HepG2 (cell line): ENCODE data around the gene TPO. TPM values are rescaled to one million over a fixed set of nuclear protein-coding genes. Genes with fewer than 3 reads are reported as not detected.

Source experiments
- ATAC-seq: fragments of 200-7000 bp; cut with Tn5 transposase; 3 replicates; pipeline ENCODE4 v1.9.1; 2020; ENCODE audit warnings: mild to moderate bottlenecking, moderate library complexity
- BruUV-seq: library from RNA; stranded (reverse); fragments of 400-500 nt; replicated peaks from 2 replicates; lab custom pipeline; 2021; lab: Mats Ljungman, UMichigan
- CTCF ChIA-PET: fragments of 300-600 bp; formaldehyde crosslinking; extraction: SDS; loops from one replicate; lab custom pipeline; 2021; ENCODE audit warnings: low total read pairs, inconsistent platforms, low intra/inter-chr PET ratio; lab: Yijun Ruan, JAX
- POLR2A ChIA-PET: fragments of 350-600 bp; sonication (Branson Sonifier 250); formaldehyde crosslinking; loops from one replicate; lab custom pipeline; 2020; ENCODE audit warnings: antibody characterized with exemption, inconsistent platforms; lab: Yijun Ruan, JAX
- DNase-seq: peaks from one replicate; pipeline ENCODE4 v3.0.0-alpha.2; 2015; ENCODE audit warnings: low spot score
- FAIRE-seq: peaks from 3 replicates; lab custom pipeline; 2011; peaks lifted over from hg19 to GRCh38; lab: Jason Lieb, UNC
- H2AFZ ChIP-seq: one replicate; pipeline ENCODE4 v1.6.1; 2011; ENCODE audit warnings: low read length, inconsistent platforms
- H3K27ac ChIP-seq: fragments of 300-600 bp; 3 replicates; pipeline ENCODE4 v1.8.0; 2011; ENCODE audit warnings: mixed run types, mild to moderate bottlenecking, mixed read lengths, low read length, inconsistent platforms; ENCODE audit not compliant: insufficient read depth; ENCODE audit errors: extremely low read length
- H3K27me3 ChIP-seq, 2 experiments: fragments of 200-600 bp in 1 of 2; 2 replicates in 1 of 2; 3 replicates in 1 of 2; pipeline versions ENCODE4 v1.6.0 to v1.8.0; 2011; ENCODE audit warnings: low read length in 2 of 2, mild to moderate bottlenecking in 2 of 2, moderate library complexity in 2 of 2, inconsistent platforms in 1 of 2; ENCODE audit not compliant: insufficient read depth in 2 of 2, control insufficient read depth in 1 of 2
- H3K36me3 ChIP-seq, 2 experiments: fragments of 200-600 bp in 1 of 2; replicated peaks in 1 of 2; 2 replicates in 1 of 2; 3 replicates in 1 of 2; pipeline versions ENCODE4 v1.5.1 to v1.8.0; 2011; ENCODE audit warnings: low read length in 2 of 2, inconsistent platforms in 1 of 2; ENCODE audit not compliant: insufficient read depth in 2 of 2, control insufficient read depth in 1 of 2
- H3K4me1 ChIP-seq: 2 replicates; pipeline ENCODE4 v1.5.1; 2012; ENCODE audit warnings: low read length, inconsistent platforms; ENCODE audit not compliant: insufficient read depth
- H3K4me2 ChIP-seq: 2 replicates; pipeline ENCODE4 v1.6.0; 2011; ENCODE audit warnings: low read depth, low read length, inconsistent platforms
- H3K4me3 ChIP-seq, 3 experiments: fragments of 200-600 bp in 1 of 3; sonication (generic), shearing (Covaris generic) in 1 of 3; replicated peaks in 1 of 3; 2 replicates each; pipeline ENCODE4 v1.5.1; 2011 to 2016; ENCODE audit warnings: low read length in 3 of 3, inconsistent platforms in 2 of 3, low read depth in 2 of 3, mild to moderate bottlenecking in 2 of 3, control low read depth in 1 of 3, mixed read lengths in 1 of 3; ENCODE audit not compliant: insufficient read depth in 1 of 3
- H3K79me2 ChIP-seq: one replicate; pipeline ENCODE4 v1.6.1; 2011; ENCODE audit warnings: low read length, inconsistent platforms; ENCODE audit not compliant: insufficient read depth
- H3K9ac ChIP-seq: 2 replicates; pipeline ENCODE4 v1.6.0; 2011; ENCODE audit warnings: mild to moderate bottlenecking, low read depth, low read length, inconsistent platforms; ENCODE audit not compliant: insufficient read depth
- H3K9me3 ChIP-seq: 2 replicates; pipeline ENCODE4 v1.5.1; 2012; ENCODE audit warnings: mild to moderate bottlenecking, low read length
- H4K20me1 ChIP-seq: 2 replicates; pipeline ENCODE4 v1.6.0; 2011; ENCODE audit warnings: inconsistent platforms, mild to moderate bottlenecking, low read length, moderate library complexity; ENCODE audit not compliant: insufficient read depth
- FOXA1 ChIP-seq, 2 experiments: fragments of 450-650 bp in 1 of 2; sonication (generic) in 1 of 2; formaldehyde crosslinking in 1 of 2; IDR thresholded peaks; 2 replicates each; pipeline versions ENCODE4 v1.4.0 to v1.6.1; 2016 to 2020; ENCODE audit warnings: missing genetic modification reagents in 1 of 2
- KLF13 ChIP-seq: sonication (generic); formaldehyde crosslinking; IDR thresholded peaks from 2 replicates; pipeline ENCODE4 v1.4.0; 2020; ENCODE audit warnings: mild to moderate bottlenecking, missing genetic modification reagents
- MEIS2 ChIP-seq: sonication (generic); formaldehyde crosslinking; IDR thresholded peaks from 2 replicates; pipeline ENCODE4 v1.9.0; 2021; ENCODE audit warnings: mild to moderate bottlenecking, missing genetic modification reagents
- NONO ChIP-seq, 2 experiments: fragments of 450-650 bp in 1 of 2; sonication (generic) in 1 of 2; formaldehyde crosslinking in 1 of 2; IDR thresholded peaks in 1 of 2; conservative IDR thresholded peaks in 1 of 2; 2 replicates each; pipeline versions ENCODE4 v1.6.1 to v1.8.0; 2017 to 2022; ENCODE audit warnings: mild to moderate bottlenecking in 1 of 2, missing genetic modification reagents in 1 of 2, moderate library complexity in 1 of 2
- NR3C1 ChIP-seq: sonication (generic); formaldehyde crosslinking; IDR thresholded peaks from 2 replicates; pipeline ENCODE4 v1.4.0; 2020; ENCODE audit warnings: missing genetic modification reagents
- RARA ChIP-seq: IDR thresholded peaks from 2 replicates; pipeline ENCODE4 v1.6.1; 2016; ENCODE audit warnings: missing genetic modification reagents, missing compliant biosample characterization
- SP5 ChIP-seq: IDR thresholded peaks from 2 replicates; pipeline ENCODE4 v1.6.1; 2016; ENCODE audit warnings: low read depth, borderline replicate concordance
- TSC22D2 ChIP-seq: sonication (generic); formaldehyde crosslinking; IDR thresholded peaks from 2 replicates; pipeline ENCODE4 v1.5.1; 2020; ENCODE audit warnings: missing genetic modification reagents, mild to moderate bottlenecking, borderline replicate concordance
- XRCC5 ChIP-seq: fragments of 200-400 bp; formaldehyde crosslinking; optimal IDR thresholded peaks from 2 replicates; pipeline ENCODE3; 2017; ENCODE audit warnings: mild to moderate bottlenecking, low read length
- ZBTB3 ChIP-seq: sonication (generic); formaldehyde crosslinking; IDR thresholded peaks from 2 replicates; pipeline ENCODE4 v1.4.0; 2020; ENCODE audit warnings: low read depth, mild to moderate bottlenecking, moderate library complexity, missing genetic modification reagents, borderline replicate concordance
- ZNF121 ChIP-seq: sonication (generic); formaldehyde crosslinking; IDR thresholded peaks from 2 replicates; pipeline ENCODE4 v1.5.0; 2020; ENCODE audit warnings: mild to moderate bottlenecking, missing genetic modification reagents
- ZNF235 ChIP-seq: sonication (generic); formaldehyde crosslinking; IDR thresholded peaks from 2 replicates; pipeline ENCODE4 v1.8.1; 2023; ENCODE audit warnings: mild to moderate bottlenecking, missing genetic modification reagents, borderline replicate concordance
- ZNF333 ChIP-seq: sonication (generic); formaldehyde crosslinking; IDR thresholded peaks from 2 replicates; pipeline ENCODE4 v1.4.0; 2020; ENCODE audit warnings: mild to moderate bottlenecking, missing genetic modification reagents, borderline replicate concordance
- ZNF513 ChIP-seq: sonication (generic); formaldehyde crosslinking; conservative IDR thresholded peaks from 2 replicates; pipeline ENCODE4 v1.5.0; 2020; ENCODE audit warnings: missing genetic modification reagents
- ZNF780A ChIP-seq: sonication (generic); formaldehyde crosslinking; IDR thresholded peaks from 2 replicates; pipeline ENCODE4 v1.8.0; 2022; ENCODE audit warnings: mild to moderate bottlenecking, missing genetic modification reagents, moderate library complexity
- ZNF879 ChIP-seq: sonication (generic); formaldehyde crosslinking; IDR thresholded peaks from 2 replicates; pipeline ENCODE4 v1.8.1; 2023; ENCODE audit warnings: missing genetic modification reagents
- ZZZ3 ChIP-seq: sonication (generic); formaldehyde crosslinking; IDR thresholded peaks from 2 replicates; pipeline ENCODE4 v1.4.0; 2020; ENCODE audit warnings: missing genetic modification reagents, mild to moderate bottlenecking, borderline replicate concordance
- WGBS: methylation state at CpG from one replicate; pipeline ENCODE4 v1.1.6; 2017; ENCODE audit warnings: low lambda C conversion rate; 5-methylcytosine and 5-hydroxymethylcytosine counted together
- in situ Hi-C: cut with HindIII; loops from 2 replicates; pipeline ENCODE4 v1.10.0; 2017; ENCODE audit warnings: low pct_unique_long_range_greater_than_20kb; ENCODE audit not compliant: extremely low pct_ligation_motif_present
- intact Hi-C: fragments of 100-400 bp; cut with micrococcal nuclease; formaldehyde crosslinking; loops from one replicate; pipeline ENCODE4 v1.10.0; 2022; ENCODE audit not compliant: unreplicated experiment
- polyA plus RNA-seq, 8 experiments: library from polyadenylated mRNA; depleted of rRNA in 3 of 8; stranded (reverse) in 7 of 8; unstranded in 1 of 8; fragments of >200 nt; fragmentation: Illumina TruSeq in 4 of 8; extraction: Trizol in 4 of 8; gene quantifications; 2 replicates each; pipeline versions ENCODE4 v1.2.1 to v1.2.3, GENCODE V29; 2011 to 2016; ENCODE audit warnings: low read depth in 4 of 8, missing spikeins in 1 of 8, mixed read lengths in 1 of 8; ENCODE audit not compliant: insufficient read depth in 1 of 8
- total RNA-seq, 5 experiments: library from RNA; depleted of rRNA; stranded (reverse); fragments of >200 nt; fragmentation: Illumina TruSeq; extraction: Trizol; gene quantifications; 2 replicates each; pipeline ENCODE4 v1.2.3, GENCODE V29; 2016; ENCODE audit warnings: low read depth in 1 of 5
- TF ChIP-seq, protein P1 (sequence below): IDR thresholded peaks from 2 replicates; pipeline ENCODE4 v1.6.1; 2016; ENCODE audit warnings: low read depth, borderline replicate concordance
- TF ChIP-seq, protein P2 (sequence below): sonication (generic); formaldehyde crosslinking; IDR thresholded peaks from 2 replicates; pipeline ENCODE4 v1.5.1; 2020; ENCODE audit warnings: missing genetic modification reagents, mild to moderate bottlenecking, borderline replicate concordance

The TPO gene
- total and polyA plus RNA-seq, 2 of the 13 experiments (the other 11 are each of a cell fraction or from before 2014, with no cell fraction given): not detected

- WGBS: 2% methylated on average over 5 of the region's 5 CpGs
- in situ Hi-C loops: no loop called here
- Histone ChIP-seq H2AFZ (no peak overlapping the region), H3K9me3 (no peaks in the 10 kb centered on the region), H3K27me3 (peaks cover 8 to 41% of the 10 kb centered on the region in 2 experiments), H3K36me3 (no peaks in the 10 kb centered on the region), H3K4me2 (no peak overlapping the region), H3K9ac (no peak overlapping the region), H3K27ac (no peak overlapping the region), H3K79me2 (no peaks in the 10 kb centered on the region), H3K4me3 (no peak overlapping the region), H3K4me1 (no peaks in the 10 kb centered on the region), H4K20me1 (no peaks in the 10 kb centered on the region; the same call in 1 of the 2 replicates)
- TF ChIP-seq FOXA1 (IDR thresholded peaks at IDR 0.05) (no peak), FOXA1 (CRISPR knock-in tag; IDR thresholded peaks at IDR 0.05) (no peak), ZZZ3 (CRISPR knock-in tag) (no peak), MEIS2 (CRISPR knock-in tag) (no peak), ZNF333 (CRISPR knock-in tag) (no peak), TSC22D2 (CRISPR knock-in tag) (no peak), ZNF879 (CRISPR knock-in tag) (no peak), SP5 (CRISPR knock-in tag) (no peak), NONO (IDR thresholded peaks at IDR 0.05) (no peak), NONO (CRISPR knock-in tag; conservative IDR thresholded peaks at IDR 0.05) (no peak), KLF13 (CRISPR knock-in tag) (no peak), ZNF513 (no peak), NR3C1 (CRISPR knock-in tag) (no peak), ZBTB3 (CRISPR knock-in tag) (no peak), ZNF780A (CRISPR knock-in tag) (no peak), RARA (CRISPR knock-in tag) (no peak), ZNF121 (no peak), XRCC5 (no peak), ZNF235 (CRISPR knock-in tag) (no peak)
- TF ChIP-seq, protein P1, sequence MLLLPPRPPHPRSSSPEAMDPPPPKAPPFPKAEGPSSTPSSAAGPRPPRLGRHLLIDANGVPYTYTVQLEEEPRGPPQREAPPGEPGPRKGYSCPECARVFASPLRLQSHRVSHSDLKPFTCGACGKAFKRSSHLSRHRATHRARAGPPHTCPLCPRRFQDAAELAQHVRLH: no peak
- TF ChIP-seq, protein P2, sequence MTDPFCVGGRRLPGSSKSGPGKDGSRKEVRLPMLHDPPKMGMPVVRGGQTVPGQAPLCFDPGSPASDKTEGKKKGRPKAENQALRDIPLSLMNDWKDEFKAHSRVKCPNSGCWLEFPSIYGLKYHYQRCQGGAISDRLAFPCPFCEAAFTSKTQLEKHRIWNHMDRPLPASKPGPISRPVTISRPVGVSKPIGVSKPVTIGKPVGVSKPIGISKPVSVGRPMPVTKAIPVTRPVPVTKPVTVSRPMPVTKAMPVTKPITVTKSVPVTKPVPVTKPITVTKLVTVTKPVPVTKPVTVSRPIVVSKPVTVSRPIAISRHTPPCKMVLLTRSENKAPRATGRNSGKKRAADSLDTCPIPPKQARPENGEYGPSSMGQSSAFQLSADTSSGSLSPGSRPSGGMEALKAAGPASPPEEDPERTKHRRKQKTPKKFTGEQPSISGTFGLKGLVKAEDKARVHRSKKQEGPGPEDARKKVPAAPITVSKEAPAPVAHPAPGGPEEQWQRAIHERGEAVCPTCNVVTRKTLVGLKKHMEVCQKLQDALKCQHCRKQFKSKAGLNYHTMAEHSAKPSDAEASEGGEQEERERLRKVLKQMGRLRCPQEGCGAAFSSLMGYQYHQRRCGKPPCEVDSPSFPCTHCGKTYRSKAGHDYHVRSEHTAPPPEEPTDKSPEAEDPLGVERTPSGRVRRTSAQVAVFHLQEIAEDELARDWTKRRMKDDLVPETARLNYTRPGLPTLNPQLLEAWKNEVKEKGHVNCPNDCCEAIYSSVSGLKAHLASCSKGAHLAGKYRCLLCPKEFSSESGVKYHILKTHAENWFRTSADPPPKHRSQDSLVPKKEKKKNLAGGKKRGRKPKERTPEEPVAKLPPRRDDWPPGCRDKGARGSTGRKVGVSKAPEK (CRISPR knock-in tag): no peak
- ChIA-PET POLR2A (no interaction called here), CTCF (no interaction called here)
- intact Hi-C loops: no loop called here
- ATAC-seq: no peak
- no TSS peak for BruUV-seq
- no peak for FAIRE-seq
- DNase-seq: no peak
Observed at GRCh38 chr2:1509271-1510065, 96.2 kb downstream of the TPO start.
